ENCODE results near the gene SPOCD1.

GRCh38 chr1:31857863-31858262 is 42.0 kb upstream of the SPOCD1 start:
- no peak for TF ChIP-seq CTCF (conservative IDR thresholded peaks at IDR 0.05; ENCODE audit: low read depth, low read length)
- TF ChIP-seq CEBPB (IDR thresholded peaks at IDR 0.05; ENCODE audit: low read depth, low read length) = no peak
- TF ChIP-seq SMC3 (IDR thresholded peaks at IDR 0.05; ENCODE audit: low read depth, low read length) = no peak
- TF ChIP-seq FOS (IDR thresholded peaks at IDR 0.05; ENCODE audit: low read depth, low read length) = no peak
- no peak for TF ChIP-seq POLR2A (IDR thresholded peaks at IDR 0.05; ENCODE audit: low read depth, low read length)
- TF ChIP-seq CHD1 (IDR thresholded peaks at IDR 0.05; ENCODE audit: low read depth, low read length) = no peak
- TF ChIP-seq, protein P1, sequence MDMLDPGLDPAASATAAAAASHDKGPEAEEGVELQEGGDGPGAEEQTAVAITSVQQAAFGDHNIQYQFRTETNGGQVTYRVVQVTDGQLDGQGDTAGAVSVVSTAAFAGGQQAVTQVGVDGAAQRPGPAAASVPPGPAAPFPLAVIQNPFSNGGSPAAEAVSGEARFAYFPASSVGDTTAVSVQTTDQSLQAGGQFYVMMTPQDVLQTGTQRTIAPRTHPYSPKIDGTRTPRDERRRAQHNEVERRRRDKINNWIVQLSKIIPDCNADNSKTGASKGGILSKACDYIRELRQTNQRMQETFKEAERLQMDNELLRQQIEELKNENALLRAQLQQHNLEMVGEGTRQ (IDR thresholded peaks at IDR 0.05; ENCODE audit: low read depth, low read length) = no peak
- TF ChIP-seq BHLHE40 (IDR thresholded peaks at IDR 0.05; ENCODE audit: low read depth, low read length) = no peak
- TF ChIP-seq, protein P2, sequence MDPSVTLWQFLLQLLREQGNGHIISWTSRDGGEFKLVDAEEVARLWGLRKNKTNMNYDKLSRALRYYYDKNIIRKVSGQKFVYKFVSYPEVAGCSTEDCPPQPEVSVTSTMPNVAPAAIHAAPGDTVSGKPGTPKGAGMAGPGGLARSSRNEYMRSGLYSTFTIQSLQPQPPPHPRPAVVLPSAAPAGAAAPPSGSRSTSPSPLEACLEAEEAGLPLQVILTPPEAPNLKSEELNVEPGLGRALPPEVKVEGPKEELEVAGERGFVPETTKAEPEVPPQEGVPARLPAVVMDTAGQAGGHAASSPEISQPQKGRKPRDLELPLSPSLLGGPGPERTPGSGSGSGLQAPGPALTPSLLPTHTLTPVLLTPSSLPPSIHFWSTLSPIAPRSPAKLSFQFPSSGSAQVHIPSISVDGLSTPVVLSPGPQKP (IDR thresholded peaks at IDR 0.05; ENCODE audit: borderline replicate concordance, low read depth, low read length) = no peak
- TF ChIP-seq RAD21 (IDR thresholded peaks at IDR 0.05; ENCODE audit: low read length) = no peak
- no peak for TF ChIP-seq MAFK (IDR thresholded peaks at IDR 0.05; ENCODE audit: low read depth, low read length)
- no peak for TF ChIP-seq MAZ (IDR thresholded peaks at IDR 0.05; ENCODE audit: borderline replicate concordance, low read depth, low read length)
